RWPE2 (cell line): ENCODE measurements around the gene TMEM138.
A peak's percentile ranks its signal among the peaks of the same experiment; 100 is the strongest.
"Not testable (repeated sequence)": the region's sequence is repeated elsewhere in the genome, so short reads cannot be mapped to it uniquely, and the experiment has no call there.

Experiments used
- ATAC-seq: fragments of 200-7000 bp; cut with Tn5 transposase; 3 replicates; pipeline ENCODE4 v1.9.1; 2021; ENCODE audit warnings: low read depth
- DNase-seq: peaks from one replicate; pipeline ENCODE4 v3.0.0-alpha.2; 2020; ENCODE audit warnings: low spot score
- H3K27ac ChIP-seq: fragments of 450-650 bp; 2 replicates; pipeline ENCODE4 v1.5.1; 2017; ENCODE audit warnings: mild to moderate bottlenecking; ENCODE audit not compliant: poor library complexity, severe bottlenecking
- H3K27me3 ChIP-seq: fragments of 250-450 bp; sonication (Bioruptor Pico); 2 replicates; pipeline ENCODE4 v1.5.1; 2021; ENCODE audit warnings: mild to moderate bottlenecking, moderate library complexity; ENCODE audit not compliant: insufficient read depth, poor library complexity, severe bottlenecking
- H3K36me3 ChIP-seq: fragments of 250-450 bp; sonication (Bioruptor Pico); 2 replicates; pipeline ENCODE4 v1.5.1; 2020; ENCODE audit warnings: low read depth, mild to moderate bottlenecking, moderate library complexity
- H3K4me1 ChIP-seq: fragments of 250-450 bp; sonication (Bioruptor Pico); 2 replicates; pipeline ENCODE4 v1.5.1; 2021; ENCODE audit warnings: mild to moderate bottlenecking, moderate library complexity; ENCODE audit not compliant: insufficient read depth, poor library complexity, severe bottlenecking
- H3K4me3 ChIP-seq: fragments of 250-450 bp; sonication (Bioruptor Pico); 2 replicates; pipeline ENCODE4 v1.5.1; 2021; ENCODE audit warnings: mild to moderate bottlenecking, moderate library complexity; ENCODE audit not compliant: severe bottlenecking
- H3K9me3 ChIP-seq: fragments of 250-450 bp; sonication (Bioruptor Pico); 2 replicates; pipeline ENCODE4 v1.5.1; 2021; ENCODE audit warnings: mild to moderate bottlenecking, moderate library complexity; ENCODE audit not compliant: severe bottlenecking
- TF ChIP-seq, protein P1 (sequence below): fragments of 450-650 bp; IDR thresholded peaks from one replicate; pipeline ENCODE4 v1.5.1; 2017; ENCODE audit warnings: mild to moderate bottlenecking, moderate library complexity; ENCODE audit not compliant: poor library complexity, severe bottlenecking

TMEM138 gene

DNA sequence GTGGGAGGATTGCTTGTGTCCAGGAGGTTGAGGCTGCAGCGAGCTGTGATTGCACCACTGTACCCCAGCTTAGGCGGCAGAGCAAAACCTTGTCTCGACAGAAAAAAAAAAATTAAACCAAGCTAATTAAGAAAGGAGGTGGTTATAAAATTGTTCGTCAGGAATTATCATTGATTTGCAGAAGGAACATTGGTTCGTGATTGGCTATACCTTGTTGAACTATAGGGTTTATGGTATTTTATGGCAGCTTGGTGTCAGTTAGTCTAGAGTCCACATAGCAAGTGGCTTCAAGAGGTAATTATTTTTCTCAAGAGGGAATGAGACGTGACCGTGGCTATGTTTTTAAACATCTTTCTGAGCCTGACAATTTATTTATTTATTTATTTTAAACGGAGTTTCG is 18.7 kb downstream of the TMEM138 start:
- Histone ChIP-seq H3K4me1 (peaks cover 15% of the 10 kb centered on the region), H3K27ac (no peak overlapping the region), H3K36me3 (no peaks in the 10 kb centered on the region), H3K4me3 (no peak overlapping the region), H3K27me3 (no peaks in the 10 kb centered on the region), H3K9me3 (no peaks in the 10 kb centered on the region)
- ATAC-seq (no peak), DNase-seq (no peak)
- TF ChIP-seq, protein P1, sequence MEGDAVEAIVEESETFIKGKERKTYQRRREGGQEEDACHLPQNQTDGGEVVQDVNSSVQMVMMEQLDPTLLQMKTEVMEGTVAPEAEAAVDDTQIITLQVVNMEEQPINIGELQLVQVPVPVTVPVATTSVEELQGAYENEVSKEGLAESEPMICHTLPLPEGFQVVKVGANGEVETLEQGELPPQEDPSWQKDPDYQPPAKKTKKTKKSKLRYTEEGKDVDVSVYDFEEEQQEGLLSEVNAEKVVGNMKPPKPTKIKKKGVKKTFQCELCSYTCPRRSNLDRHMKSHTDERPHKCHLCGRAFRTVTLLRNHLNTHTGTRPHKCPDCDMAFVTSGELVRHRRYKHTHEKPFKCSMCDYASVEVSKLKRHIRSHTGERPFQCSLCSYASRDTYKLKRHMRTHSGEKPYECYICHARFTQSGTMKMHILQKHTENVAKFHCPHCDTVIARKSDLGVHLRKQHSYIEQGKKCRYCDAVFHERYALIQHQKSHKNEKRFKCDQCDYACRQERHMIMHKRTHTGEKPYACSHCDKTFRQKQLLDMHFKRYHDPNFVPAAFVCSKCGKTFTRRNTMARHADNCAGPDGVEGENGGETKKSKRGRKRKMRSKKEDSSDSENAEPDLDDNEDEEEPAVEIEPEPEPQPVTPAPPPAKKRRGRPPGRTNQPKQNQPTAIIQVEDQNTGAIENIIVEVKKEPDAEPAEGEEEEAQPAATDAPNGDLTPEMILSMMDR = no peak

DNA sequence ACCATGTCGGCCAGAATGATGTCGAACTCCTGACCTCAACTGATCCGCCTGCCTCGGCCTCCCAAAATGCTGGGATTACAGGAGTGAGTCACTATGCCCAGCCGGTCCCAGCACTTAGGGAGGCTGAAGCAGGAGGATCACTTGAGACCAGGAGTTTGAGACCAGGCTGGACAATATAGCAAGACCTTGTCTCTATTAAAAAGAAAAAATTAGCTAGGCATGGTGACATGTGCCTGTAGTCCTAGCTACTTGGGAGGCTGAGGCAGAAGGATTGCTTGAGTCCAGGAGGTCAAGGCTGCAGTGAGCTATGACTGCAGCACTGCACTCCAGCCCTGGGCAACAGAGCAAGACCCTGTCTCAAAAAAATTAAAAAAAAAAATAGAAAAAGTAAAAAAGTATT is 21.7 kb downstream of the TMEM138 start:
- not testable (repeated sequence) for ATAC-seq, H3K4me1 ChIP-seq, H3K9me3 ChIP-seq, H3K27me3 ChIP-seq, H3K27ac ChIP-seq, H3K36me3 ChIP-seq, DNase-seq, H3K4me3 ChIP-seq

DNA sequence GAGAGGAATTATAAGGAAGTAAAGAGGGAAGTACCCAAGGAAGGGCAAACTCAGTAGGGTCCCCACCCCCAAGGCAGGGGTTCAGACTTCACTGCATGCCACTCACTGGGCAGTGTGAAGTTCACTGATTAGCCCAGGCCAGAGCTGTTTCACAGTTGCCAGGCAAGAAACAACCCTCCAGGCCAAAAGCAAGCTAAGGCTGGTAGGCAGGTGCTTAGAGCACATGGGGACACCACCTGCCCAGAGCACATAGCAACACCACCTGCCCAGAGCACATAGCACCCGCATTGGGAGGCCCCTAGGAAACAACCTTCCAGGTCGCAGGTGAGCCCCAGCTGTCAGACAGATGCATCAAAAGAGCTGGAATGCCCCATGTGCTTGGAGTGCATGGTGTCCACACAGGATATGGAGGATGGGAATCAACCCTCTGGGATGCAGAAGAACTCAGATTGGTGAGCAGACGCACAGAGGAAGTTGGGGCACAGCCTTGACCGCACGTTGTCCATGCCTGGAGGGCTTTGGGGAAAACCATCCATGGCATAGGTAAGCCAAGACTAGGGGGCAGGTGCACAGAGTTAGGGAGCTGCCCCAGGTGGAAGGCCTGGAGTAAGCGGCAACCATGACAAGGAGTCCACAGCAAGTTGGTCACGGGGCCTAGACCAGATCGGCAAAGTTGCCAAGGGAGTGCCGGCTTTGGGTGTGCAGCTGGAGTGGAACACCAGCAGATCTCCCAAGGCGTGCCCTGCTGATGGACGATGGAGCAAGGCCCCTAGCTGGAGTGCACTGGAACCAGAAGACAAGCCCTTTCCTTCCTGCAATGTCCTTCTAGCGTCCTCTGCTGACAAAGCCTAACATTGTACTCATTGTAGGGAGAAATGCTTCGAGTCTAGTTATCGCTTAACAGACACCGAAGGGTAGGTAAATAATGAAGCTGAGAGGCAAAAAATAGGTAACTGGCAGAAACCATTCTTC is 22.4 kb downstream of the TMEM138 start:
- H3K4me3 ChIP-seq = no peak overlapping the region

DNA sequence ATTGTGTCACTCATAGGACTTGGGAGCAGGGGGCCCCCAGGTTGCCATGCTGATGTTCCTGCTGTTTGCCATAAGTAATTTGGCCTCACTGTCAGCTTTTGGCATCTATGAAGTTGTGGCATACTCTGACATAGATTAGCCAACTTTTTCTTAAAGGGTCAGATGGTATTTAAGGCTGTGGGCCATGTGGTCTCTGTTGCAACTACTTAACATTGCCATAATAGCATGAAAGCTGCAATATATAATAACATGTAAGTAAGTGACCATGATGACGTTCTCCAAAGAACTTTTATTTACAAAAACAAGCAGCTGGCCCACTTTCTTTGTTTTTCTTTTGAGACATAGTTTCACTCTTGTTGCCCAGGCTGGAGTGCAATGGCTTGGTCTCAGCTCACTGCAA is 28.0 kb downstream of the TMEM138 start:
- Histone ChIP-seq H3K27me3 (no peaks in the 10 kb centered on the region), H3K9me3 (no peaks in the 10 kb centered on the region), H3K36me3 (peaks cover 10% of the 10 kb centered on the region), H3K4me1 (no peaks in the 10 kb centered on the region), H3K4me3 (no peak overlapping the region), H3K27ac (no peak overlapping the region)
- TF ChIP-seq, protein P1 = no peak
- no peak for DNase-seq
- no peak for ATAC-seq

More for the DNA sequence above, 22.4 kb downstream of the TMEM138 start:
- H3K9me3 ChIP-seq = no peaks in the 10 kb centered on the region
- TF ChIP-seq, protein P1 = no peak
- H3K27me3 ChIP-seq = no peaks in the 10 kb centered on the region
- DNase-seq = no peak
- H3K4me1 ChIP-seq = no peaks in the 10 kb centered on the region
- H3K36me3 ChIP-seq = no peaks in the 10 kb centered on the region
- no peak for ATAC-seq
- H3K27ac ChIP-seq = no peak overlapping the region

DNA sequence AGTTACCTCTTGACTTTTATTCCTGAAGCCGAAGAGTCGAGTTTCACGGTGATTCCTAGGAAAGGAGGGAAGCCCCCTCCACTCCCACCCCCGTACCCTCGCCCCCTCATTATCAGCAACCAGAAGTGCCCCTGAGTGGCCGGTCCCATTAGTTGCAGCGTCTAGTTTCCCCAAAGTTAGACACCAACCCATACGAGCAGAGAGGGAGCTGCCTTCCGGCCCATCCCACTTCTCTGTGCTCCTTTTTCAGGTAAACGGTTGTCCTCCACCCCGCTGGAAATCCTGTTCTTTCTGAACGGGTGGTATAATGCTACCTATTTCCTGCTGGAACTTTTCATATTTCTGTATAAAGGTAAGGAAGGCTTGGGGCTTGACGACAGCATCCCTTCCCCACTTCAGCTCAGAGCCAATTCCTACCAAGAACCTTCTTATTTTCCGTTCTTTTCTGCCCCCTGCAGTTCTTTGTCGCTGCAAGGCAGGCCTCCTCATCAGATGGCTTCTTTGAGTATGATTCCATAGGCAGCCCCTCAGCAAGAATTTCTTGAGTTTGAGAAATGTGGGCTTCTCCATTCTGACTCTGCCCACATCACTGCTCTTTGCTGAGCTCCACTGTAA is 30.9 kb downstream of the TMEM138 start:
- H3K36me3 ChIP-seq = peaks cover 25% of the 10 kb centered on the region
- H3K4me1 ChIP-seq = no peaks in the 10 kb centered on the region
- peak; percentile 47 for ATAC-seq
- no peaks in the 10 kb centered on the region for H3K27me3 ChIP-seq
- peak overlapping the region; percentile 42 for H3K4me3 ChIP-seq
- DNase-seq = no peak
- TF ChIP-seq, protein P1 = peak; percentile 45
- H3K9me3 ChIP-seq = no peaks in the 10 kb centered on the region
- peak overlapping the region; percentile 68 for H3K27ac ChIP-seq
